Left lung (tissue), 10 donors: ENCODE results near the gene TUSC2. TPM values are rescaled to one million over a fixed set of nuclear protein-coding genes. Genes with fewer than 3 reads are reported as not detected.

Experiments
- ATAC-seq: fragments of 200-7000 bp; cut with Tn5 transposase; one replicate; pipeline ENCODE4 v1.9.1; 2020; ENCODE audit warnings: moderate library complexity
- DNase-seq, 4 donors: peaks; one replicate each; pipeline ENCODE4 v3.0.0-alpha.2; 2013 to 2020
- H3K27ac ChIP-seq, 2 donors: fragments of 200-600 bp; sonication (generic) in 1 of 2; one replicate each; pipeline versions ENCODE4 v1.5.0 to v1.8.0; 2020 to 2021
- H3K27me3 ChIP-seq, 2 donors: fragments of 200-600 bp; sonication (generic) in 1 of 2; one replicate each; pipeline versions ENCODE4 v1.5.0 to v1.8.0; 2020 to 2021
- H3K36me3 ChIP-seq, 2 donors: fragments of 200-600 bp; sonication (generic) in 1 of 2; one replicate each; pipeline versions ENCODE4 v1.5.0 to v1.8.0; 2020 to 2021
- H3K4me1 ChIP-seq, 2 donors: fragments of 200-600 bp; one replicate each; pipeline ENCODE4 v1.8.0; 2021
- H3K4me3 ChIP-seq, 2 donors: fragments of 200-600 bp; sonication (generic) in 1 of 2; one replicate each; pipeline versions ENCODE4 v1.5.0 to v1.8.0; 2020 to 2021; ENCODE audit warnings: mild to moderate bottlenecking in 1 of 2
- H3K9me3 ChIP-seq, 2 donors: fragments of 200-600 bp; sonication (generic) in 1 of 2; one replicate each; pipeline versions ENCODE4 v1.5.0 to v1.8.0; 2020 to 2021
- CTCF ChIP-seq, 2 donors: fragments of 200-600 bp; sonication (generic) in 1 of 2; IDR thresholded peaks; one replicate each; pipeline versions ENCODE4 v1.5.0 to v1.8.0; 2021; ENCODE audit warnings: antibody characterized with exemption in 2 of 2
- intact Hi-C, 2 donors: fragments of 100-400 bp; cut with DNase I; formaldehyde crosslinking; loops; one replicate each; pipeline versions ENCODE4 v1.11.2 to v1.14.2; 2022
- polyA plus RNA-seq, 6 donors: library from polyadenylated mRNA; unstranded; fragments of 120-200 nt; gene quantifications; one replicate each; pipeline ENCODE4 v1.2.1, GENCODE V29; 2013; ENCODE audit not compliant: insufficient read length in 6 of 6
- total RNA-seq, 2 donors: library from RNA; stranded (reverse); fragmentation: NEBNext Ultra II Directional; extraction: Animal tissue kit (Norgen Biotek cat#: 25700); gene quantifications; one replicate each; pipeline ENCODE4 v1.2.1, GENCODE V29; 2021
- donor health status: DM: no; HTN: yes; CAD: no.
- donor health status: DM: no; HTN: no; CAD: no.

Gene TUSC2
- total and polyA plus RNA-seq, 8 donors: 15.2 to 29.6 (median 18.8) TPM

- Histone ChIP-seq H3K9me3 (no peaks in the 10 kb centered on the region), H3K27me3 (no peaks in the 10 kb centered on the region), H3K4me1 (peaks cover 36 to 58% of the 10 kb centered on the region in 2 donors), H3K27ac (peak overlapping the region; percentile 92 to 95), H3K4me3 (peak overlapping the region; percentile 12 to 68), H3K36me3 (peaks cover 0 to 5% of the 10 kb centered on the region in 2 donors)
- no peak for ATAC-seq
- intact Hi-C loops: no loop called here
- no peak for DNase-seq
- no peak for TF ChIP-seq CTCF (IDR thresholded peaks at IDR 0.05)
These were observed 28.4 kb downstream of the TUSC2 start for GRCh38 chr3:50299638-50299928.

GRCh38 chr3:50298836-50299637 lies 29.0 kb downstream of the TUSC2 start, which contains the start of the genes HYAL3 and NAA80:
Gene HYAL3, minus strand, starts transcription at chr3:50299405. Its CDS starts 3,803 bp downstream, at chr3:50295602.
Gene NAA80, minus strand, starts transcription at chr3:50299405. Its CDS starts 1,942 bp downstream, at chr3:50297463.
- Histone ChIP-seq H3K27ac (peak within 1 kb of the TSS; percentile 92 to 95), H3K36me3 (peaks cover 0 to 5% of the 10 kb centered on the region in 2 donors), H3K4me3 (peak within 1 kb of the TSS; percentile 63 to 68), H3K9me3 (no peaks in the 10 kb centered on the region), H3K4me1 (peaks cover 36 to 58% of the 10 kb centered on the region in 2 donors), H3K27me3 (no peaks in the 10 kb centered on the region)
- DNase-seq (peak; percentile 99 to 100 (median 100)), ATAC-seq (peak; percentile 88)
- intact Hi-C loops: no loop called here
- peak in 1 of 2 donors; percentile 62 for TF ChIP-seq CTCF (IDR thresholded peaks at IDR 0.05)

- Histone ChIP-seq H3K4me3 (peak overlapping the region; percentile 63 to 68), H3K36me3 (peaks cover 0 to 5% of the 10 kb centered on the region in 2 donors), H3K4me1 (peaks cover 33 to 52% of the 10 kb centered on the region in 2 donors), H3K27ac (peak overlapping the region; percentile 91 to 92), H3K27me3 (no peaks in the 10 kb centered on the region), H3K9me3 (no peaks in the 10 kb centered on the region)
- DNase-seq: no peak
- intact Hi-C loops: no loop called here
- TF ChIP-seq CTCF (IDR thresholded peaks at IDR 0.05): no peak
- ATAC-seq: no peak
These were observed 29.9 kb downstream of the TUSC2 start for GRCh38 chr3:50297896-50298725.

DNA sequence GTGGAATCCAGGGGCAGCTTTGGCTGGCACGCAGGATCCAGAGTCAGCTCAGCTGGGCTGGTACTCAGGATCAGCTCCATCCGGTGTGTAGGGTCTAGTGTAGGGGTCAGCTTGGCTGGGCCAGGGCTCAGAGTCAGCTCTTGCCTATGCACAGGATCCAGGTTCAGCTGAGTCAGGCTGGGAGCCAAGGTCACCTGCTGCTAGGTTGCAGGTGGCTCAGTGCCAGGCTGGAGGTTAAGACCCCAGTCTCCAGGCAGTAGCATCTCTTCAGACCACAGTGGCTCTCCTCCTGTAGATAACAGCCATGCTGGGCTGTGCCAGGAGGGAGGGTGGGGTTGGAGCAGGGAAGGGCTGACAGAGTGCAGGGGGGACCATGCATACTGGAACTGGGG lies 30.6 kb downstream of the TUSC2 start:
- no peak for ATAC-seq
- peak overlapping the region in 1 of 2 donors; percentile 92 for H3K27ac ChIP-seq
- no peak overlapping the region for H3K4me3 ChIP-seq
- H3K27me3 ChIP-seq: no peaks in the 10 kb centered on the region
- no peak for TF ChIP-seq CTCF (IDR thresholded peaks at IDR 0.05)
- no peak for DNase-seq
- no peaks in the 10 kb centered on the region for H3K9me3 ChIP-seq
- intact Hi-C loops: no loop called here
- peaks cover 39 to 54% of the 10 kb centered on the region in 2 donors for H3K4me1 ChIP-seq
- peaks cover 0 to 5% of the 10 kb centered on the region in 2 donors for H3K36me3 ChIP-seq
